ENCODE data around the gene CREB3.

CREB3 gene

GRCh38 chr9:35778496-35778895 is 46.0 kb downstream of the CREB3 start:
- no peak overlapping the region for H3K4me3 ChIP-seq (ENCODE audit: low read length)
- no peak for TF ChIP-seq ZNF274 (IDR thresholded peaks at IDR 0.05; ENCODE audit: low read depth, low read length)

- H3K4me3 ChIP-seq (ENCODE audit: low read length): no peak overlapping the region
- no peak for TF ChIP-seq ZNF274 (IDR thresholded peaks at IDR 0.05; ENCODE audit: low read depth, low read length)
Measured at GRCh38 chr9:35781066-35781465, 48.6 kb downstream of the CREB3 start.

- TF ChIP-seq ZNF274 (IDR thresholded peaks at IDR 0.05; ENCODE audit: low read depth, low read length): no peak
- H3K4me3 ChIP-seq (ENCODE audit: low read length): no peak overlapping the region
Measured at GRCh38 chr9:35783418-35783817, 51.0 kb downstream of the CREB3 start.
